ENCODE results near the gene NSDHL. TPM values are rescaled to one million over a fixed set of nuclear protein-coding genes. Genes with fewer than 3 reads are reported as not detected.

Gene NSDHL
- total and polyA plus RNA-seq, 2 donors from 2014 or later, result 14.3 to 30.9 TPM

DNA sequence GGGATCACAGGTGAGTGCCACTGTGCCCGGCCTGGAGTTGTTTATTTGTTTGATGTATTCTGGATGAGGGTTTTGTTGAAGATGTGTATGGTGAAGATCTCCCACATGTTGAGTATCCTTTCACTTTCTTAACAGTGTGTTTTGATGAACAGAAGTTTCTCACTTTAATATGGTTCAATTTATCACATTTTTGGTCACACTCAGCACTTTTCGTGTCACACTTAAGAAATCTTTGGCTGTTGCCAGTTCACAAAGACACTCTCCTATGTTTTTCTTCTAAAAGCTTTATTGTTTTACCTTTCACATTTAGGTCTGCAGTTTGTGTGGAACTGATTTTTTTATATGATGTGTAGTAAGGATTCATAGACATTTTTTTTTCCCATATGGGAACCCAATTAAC is 50.4 kb downstream of the NSDHL start:
- no peaks in the 10 kb centered on the region for H3K9me3 ChIP-seq (ENCODE audit: control insufficient read depth in 2 of 3, insufficient read depth in 1 of 3, low read length in 3 of 3)
- intact Hi-C loops (cut with DNase I), result no loop called here
- H3K9ac ChIP-seq (ENCODE audit: low read length in 3 of 3), result no peak overlapping the region
- no peaks in the 10 kb centered on the region for H3K4me1 ChIP-seq (ENCODE audit: control insufficient read depth in 2 of 3, insufficient read depth in 2 of 3, low read depth in 1 of 3, low read length in 3 of 3)
- H3K4me3 ChIP-seq (ENCODE audit: low read length in 3 of 3), result no peak overlapping the region
- no peaks in the 10 kb centered on the region for H3K36me3 ChIP-seq (ENCODE audit: control insufficient read depth in 2 of 3, insufficient read depth in 3 of 3, low read length in 3 of 3)
- TF ChIP-seq, protein P1, sequence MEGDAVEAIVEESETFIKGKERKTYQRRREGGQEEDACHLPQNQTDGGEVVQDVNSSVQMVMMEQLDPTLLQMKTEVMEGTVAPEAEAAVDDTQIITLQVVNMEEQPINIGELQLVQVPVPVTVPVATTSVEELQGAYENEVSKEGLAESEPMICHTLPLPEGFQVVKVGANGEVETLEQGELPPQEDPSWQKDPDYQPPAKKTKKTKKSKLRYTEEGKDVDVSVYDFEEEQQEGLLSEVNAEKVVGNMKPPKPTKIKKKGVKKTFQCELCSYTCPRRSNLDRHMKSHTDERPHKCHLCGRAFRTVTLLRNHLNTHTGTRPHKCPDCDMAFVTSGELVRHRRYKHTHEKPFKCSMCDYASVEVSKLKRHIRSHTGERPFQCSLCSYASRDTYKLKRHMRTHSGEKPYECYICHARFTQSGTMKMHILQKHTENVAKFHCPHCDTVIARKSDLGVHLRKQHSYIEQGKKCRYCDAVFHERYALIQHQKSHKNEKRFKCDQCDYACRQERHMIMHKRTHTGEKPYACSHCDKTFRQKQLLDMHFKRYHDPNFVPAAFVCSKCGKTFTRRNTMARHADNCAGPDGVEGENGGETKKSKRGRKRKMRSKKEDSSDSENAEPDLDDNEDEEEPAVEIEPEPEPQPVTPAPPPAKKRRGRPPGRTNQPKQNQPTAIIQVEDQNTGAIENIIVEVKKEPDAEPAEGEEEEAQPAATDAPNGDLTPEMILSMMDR (IDR thresholded peaks at IDR 0.05; ENCODE audit: borderline replicate concordance, extremely low read depth, insufficient read depth), result no peak
- FAIRE-seq (no peak), DNase-seq (no peak)
- no peak overlapping the region for H3K27ac ChIP-seq (ENCODE audit: low read depth in 2 of 2, low read length in 2 of 2)
- no peaks in the 10 kb centered on the region for H3K27me3 ChIP-seq (ENCODE audit: control insufficient read depth, insufficient read depth, low read length)

DNA sequence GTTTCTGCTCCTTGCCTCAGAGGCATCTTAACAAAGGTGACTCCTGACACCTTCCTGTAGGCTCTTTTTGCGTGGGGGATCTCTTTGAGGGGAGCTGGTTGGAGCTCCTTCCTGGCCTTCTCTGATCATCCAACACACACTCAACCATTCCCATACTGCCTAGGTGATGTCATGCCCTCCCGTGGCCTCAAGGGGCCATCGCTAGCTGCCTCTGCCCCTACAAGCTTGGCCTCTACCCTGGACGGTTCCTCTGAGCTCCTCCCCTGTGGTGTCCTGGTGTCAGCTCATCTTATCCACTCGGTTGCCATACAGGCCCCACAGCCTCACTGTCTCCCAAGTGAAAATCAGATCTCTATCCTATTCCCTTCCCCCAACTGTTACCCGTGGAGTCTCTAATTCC is 53.3 kb downstream of the NSDHL start:
- no peaks in the 10 kb centered on the region for H3K9me3 ChIP-seq (ENCODE audit: control insufficient read depth in 2 of 3, insufficient read depth in 1 of 3, low read length in 3 of 3)
- FAIRE-seq, result no peak
- H3K9ac ChIP-seq (ENCODE audit: low read length in 3 of 3), result no peak overlapping the region
- TF ChIP-seq, protein P1 (IDR thresholded peaks at IDR 0.05; ENCODE audit: borderline replicate concordance, extremely low read depth, insufficient read depth), result no peak
- no peaks in the 10 kb centered on the region for H3K4me1 ChIP-seq (ENCODE audit: control insufficient read depth in 2 of 3, insufficient read depth in 2 of 3, low read depth in 1 of 3, low read length in 3 of 3)
- H3K36me3 ChIP-seq (ENCODE audit: control insufficient read depth in 2 of 3, insufficient read depth in 3 of 3, low read length in 3 of 3), result no peaks in the 10 kb centered on the region
- H3K4me3 ChIP-seq (ENCODE audit: low read length in 3 of 3), result no peak overlapping the region
- no peaks in the 10 kb centered on the region for H3K27me3 ChIP-seq (ENCODE audit: control insufficient read depth, insufficient read depth, low read length)
- intact Hi-C loops (cut with DNase I), result no loop called here
- no peak for DNase-seq
- no peak overlapping the region for H3K27ac ChIP-seq (ENCODE audit: low read depth in 2 of 2, low read length in 2 of 2)

DNA sequence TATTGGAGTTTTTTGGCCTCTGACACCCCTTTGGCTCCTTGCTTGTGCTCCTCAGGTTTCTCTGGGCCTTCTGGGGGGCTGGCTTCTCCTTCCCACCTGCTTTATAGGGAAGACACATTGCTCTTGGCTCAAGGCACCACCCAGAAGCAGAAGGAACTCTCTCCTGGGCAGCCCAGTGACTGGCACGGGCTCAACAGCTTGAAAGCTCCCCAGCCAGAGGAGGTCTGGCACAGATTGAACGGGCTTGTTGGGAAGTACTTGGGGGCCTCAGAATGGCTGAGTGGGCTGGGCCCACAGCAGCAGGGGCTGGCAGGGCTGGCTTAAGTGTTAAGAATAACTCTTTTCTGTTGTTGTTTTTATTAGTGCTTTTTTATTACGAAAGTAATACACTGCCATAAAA is 55.9 kb downstream of the NSDHL start:
- Histone ChIP-seq H3K27me3 (ENCODE audit: control insufficient read depth, insufficient read depth, low read length) (no peaks in the 10 kb centered on the region), H3K4me1 (ENCODE audit: control insufficient read depth in 2 of 3, insufficient read depth in 2 of 3, low read depth in 1 of 3, low read length in 3 of 3) (no peaks in the 10 kb centered on the region), H3K4me3 (ENCODE audit: low read length in 3 of 3) (no peak overlapping the region), H3K9ac (ENCODE audit: low read length in 3 of 3) (no peak overlapping the region), H3K27ac (ENCODE audit: low read depth in 2 of 2, low read length in 2 of 2) (no peak overlapping the region), H3K36me3 (ENCODE audit: control insufficient read depth in 2 of 3, insufficient read depth in 3 of 3, low read length in 3 of 3) (no peaks in the 10 kb centered on the region), H3K9me3 (ENCODE audit: control insufficient read depth in 2 of 3, insufficient read depth in 1 of 3, low read length in 3 of 3) (no peaks in the 10 kb centered on the region)
- TF ChIP-seq, protein P1 (IDR thresholded peaks at IDR 0.05; ENCODE audit: borderline replicate concordance, extremely low read depth, insufficient read depth), result no peak
- DNase-seq, result peak in 1 of 5 donors; percentile 45
- FAIRE-seq, result no peak
- intact Hi-C loops (cut with DNase I), result no loop called here

DNA sequence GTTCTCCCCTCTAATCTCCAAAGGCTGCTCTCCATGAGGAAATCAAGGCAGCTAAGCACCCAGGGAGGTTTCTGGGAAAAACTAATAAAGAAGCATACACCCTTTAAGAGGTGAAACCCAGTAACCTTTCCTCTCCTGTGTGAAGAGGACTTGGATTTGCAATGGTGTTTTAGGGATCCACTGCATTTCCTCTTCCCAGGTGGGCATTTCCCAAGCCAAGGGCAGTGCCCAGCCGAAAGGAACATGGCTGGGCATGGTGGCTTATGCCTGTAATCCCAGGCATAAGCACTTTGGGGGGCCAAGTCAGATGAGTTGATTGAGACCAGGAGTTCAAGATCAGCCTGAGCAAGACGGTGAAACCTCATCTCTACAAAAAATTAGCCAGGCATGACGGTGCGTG is 61.6 kb downstream of the NSDHL start:
- FAIRE-seq, result no peak
- intact Hi-C loops (cut with DNase I), result no loop called here
- TF ChIP-seq, protein P1 (IDR thresholded peaks at IDR 0.05; ENCODE audit: borderline replicate concordance, extremely low read depth, insufficient read depth), result no peak

More for the DNA sequence above, 61.6 kb downstream of the NSDHL start:
- Histone ChIP-seq H3K27me3 (ENCODE audit: control insufficient read depth, insufficient read depth, low read length) (no peaks in the 10 kb centered on the region), H3K27ac (ENCODE audit: low read depth in 2 of 2, low read length in 2 of 2) (no peak overlapping the region), H3K9ac (ENCODE audit: low read length in 3 of 3) (no peak overlapping the region), H3K4me3 (ENCODE audit: low read length in 3 of 3) (no peak overlapping the region), H3K4me1 (ENCODE audit: control insufficient read depth in 2 of 3, insufficient read depth in 2 of 3, low read depth in 1 of 3, low read length in 3 of 3) (no peaks in the 10 kb centered on the region), H3K9me3 (ENCODE audit: control insufficient read depth in 2 of 3, insufficient read depth in 1 of 3, low read length in 3 of 3) (no peaks in the 10 kb centered on the region), H3K36me3 (ENCODE audit: control insufficient read depth in 2 of 3, insufficient read depth in 3 of 3, low read length in 3 of 3) (no peaks in the 10 kb centered on the region)
- peak in 1 of 5 donors; percentile 7 for DNase-seq

Measured in kidney (tissue), 14 donors.